H1 (cell line): ENCODE measurements around the gene SHC1. TPM values are rescaled to one million over a fixed set of nuclear protein-coding genes. Genes with fewer than 3 reads are reported as not detected.

Experiments used
- CTCF ChIA-PET: fragments of 300-600 bp; sonication (Branson Sonifier 250); formaldehyde crosslinking; loops from one replicate; lab custom pipeline; 2021; ENCODE audit not compliant: partially characterized antibody; lab: Charles Lee
- POLR2A ChIA-PET: fragments of 300-600 bp; sonication (Branson Sonifier 250); formaldehyde crosslinking; loops from one replicate; lab custom pipeline; 2021; ENCODE audit warnings: inconsistent platforms; ENCODE audit not compliant: partially characterized antibody; lab: Charles Lee
- DNase-seq, 2 experiments: peaks; one replicate each; pipeline versions ENCODE4 v3.0.0 to v3.0.0-alpha.2; 2010 to 2022; ENCODE audit warnings: low spot score in 2 of 2, low read depth in 1 of 2, mixed read lengths in 1 of 2
- FAIRE-seq: peaks from 2 replicates; lab custom pipeline; 2011; peaks lifted over from hg19 to GRCh38; lab: Jason Lieb, UNC
- H2AFZ ChIP-seq: 2 replicates; pipeline ENCODE4 v1.8.1; 2012; ENCODE audit warnings: low read length, inconsistent platforms
- H2AK5ac ChIP-seq: 2 replicates; pipeline ENCODE4 v1.6.1; 2013; ENCODE audit warnings: low read depth, low read length
- H2BK120ac ChIP-seq: replicated peaks from 2 replicates; pipeline ENCODE3; 2013; ENCODE audit warnings: low read depth, low read length, inconsistent platforms
- H2BK12ac ChIP-seq: 2 replicates; pipeline ENCODE4 v1.6.1; 2013; ENCODE audit warnings: low read depth, low read length
- H2BK15ac ChIP-seq: 2 replicates; pipeline ENCODE4 v1.6.1; 2013; ENCODE audit warnings: low read length
- H2BK20ac ChIP-seq: 2 replicates; pipeline ENCODE4 v1.6.1; 2013; ENCODE audit warnings: low read length
- H2BK5ac ChIP-seq: 2 replicates; pipeline ENCODE4 v1.6.1; 2013; ENCODE audit warnings: low read depth, low read length
- H3K14ac ChIP-seq: 2 replicates; pipeline ENCODE4 v1.6.1; 2013; ENCODE audit warnings: inconsistent platforms; ENCODE audit not compliant: insufficient read length
- H3K18ac ChIP-seq: 2 replicates; pipeline ENCODE4 v1.6.1; 2013; ENCODE audit warnings: low read length; ENCODE audit errors: extremely low read depth
- H3K23ac ChIP-seq: 2 replicates; pipeline ENCODE4 v1.6.1; 2013; ENCODE audit warnings: inconsistent platforms; ENCODE audit not compliant: insufficient read length
- H3K23me2 ChIP-seq: 2 replicates; pipeline ENCODE4 v1.6.1; 2013; ENCODE audit warnings: low read depth, low read length
- H3K27ac ChIP-seq: 2 replicates; pipeline ENCODE4 v1.6.1; 2011; ENCODE audit warnings: low read depth, low read length, inconsistent platforms
- H3K27me3 ChIP-seq, 4 experiments: replicated peaks in 1 of 4; 1 replicate in 1 of 4; 2 replicates in 3 of 4; pipeline versions ENCODE4 v1.6.1 to v1.8.1; 2011 to 2013; ENCODE audit warnings: low read length in 3 of 4, mild to moderate bottlenecking in 3 of 4, inconsistent platforms in 2 of 4, mixed read lengths in 2 of 4, moderate library complexity in 1 of 4; ENCODE audit not compliant: control insufficient read depth in 3 of 4, insufficient read depth in 3 of 4; ENCODE audit errors: extremely low read depth in 1 of 4
- H3K36me3 ChIP-seq, 4 experiments: 2 replicates each; pipeline versions ENCODE4 v1.6.1 to v1.8.1; 2011 to 2013; ENCODE audit warnings: mild to moderate bottlenecking in 4 of 4, low read length in 3 of 4, moderate library complexity in 2 of 4, control low read depth in 1 of 4, inconsistent platforms in 1 of 4; ENCODE audit not compliant: insufficient read depth in 4 of 4, control insufficient read depth in 2 of 4
- H3K4ac ChIP-seq: replicated peaks from 2 replicates; pipeline ENCODE3; 2013; ENCODE audit warnings: low read length, low read depth, mixed read lengths, inconsistent platforms; ENCODE audit not compliant: insufficient read length
- H3K4me1 ChIP-seq, 4 experiments: replicated peaks in 1 of 4; 1 replicate in 1 of 4; 2 replicates in 3 of 4; pipeline versions ENCODE4 v1.6.1 to v1.8.1; 2011 to 2013; ENCODE audit warnings: low read length in 3 of 4, inconsistent platforms in 2 of 4, mixed read lengths in 1 of 4; ENCODE audit not compliant: insufficient read depth in 4 of 4, control insufficient read depth in 3 of 4
- H3K4me2 ChIP-seq, 2 experiments: 2 replicates each; pipeline versions ENCODE4 v1.6.1 to v1.8.1; 2011 to 2013; ENCODE audit warnings: low read depth in 2 of 2, low read length in 2 of 2, control low read depth in 1 of 2, inconsistent platforms in 1 of 2, mild to moderate bottlenecking in 1 of 2; ENCODE audit not compliant: insufficient read depth in 1 of 2
- H3K4me3 ChIP-seq, 4 experiments: fragments of 200-600, 300-600 bp in 1 of 4; sonication (generic), shearing (Covaris generic), sonication (Bioruptor Twin) in 1 of 4; 2 replicates each; pipeline versions ENCODE4 v1.5.1 to v1.8.1; 2011 to 2016; ENCODE audit warnings: low read length in 4 of 4, low read depth in 3 of 4, control low read depth in 2 of 4, inconsistent platforms in 2 of 4, mild to moderate bottlenecking in 2 of 4, mixed read lengths in 1 of 4, moderate library complexity in 1 of 4; ENCODE audit not compliant: insufficient read depth in 2 of 4; ENCODE audit errors: extremely low read depth in 1 of 4
- H3K56ac ChIP-seq: replicated peaks from 2 replicates; pipeline ENCODE3; 2013; ENCODE audit warnings: low read depth, mild to moderate bottlenecking, mixed read lengths, low read length, inconsistent platforms; ENCODE audit not compliant: insufficient read length
- H3K79me1 ChIP-seq: 2 replicates; pipeline ENCODE4 v1.6.1; 2013; ENCODE audit warnings: low read depth, low read length, control low read depth
- H3K79me2 ChIP-seq, 2 experiments: 2 replicates each; pipeline versions ENCODE4 v1.6.1 to v1.8.1; 2012 to 2013; ENCODE audit warnings: low read length in 2 of 2, mild to moderate bottlenecking in 2 of 2, inconsistent platforms in 1 of 2; ENCODE audit not compliant: insufficient read depth in 2 of 2, control insufficient read depth in 1 of 2
- H3K9ac ChIP-seq, 4 experiments: replicated peaks in 1 of 4; 1 replicate in 1 of 4; 2 replicates in 3 of 4; pipeline versions ENCODE4 v1.6.1 to v1.8.1; 2011 to 2013; ENCODE audit warnings: low read depth in 3 of 4, low read length in 3 of 4, control low read depth in 2 of 4, mild to moderate bottlenecking in 2 of 4, moderate library complexity in 2 of 4, inconsistent platforms in 1 of 4; ENCODE audit errors: extremely low read depth in 1 of 4
- H3K9me3 ChIP-seq, 2 experiments: 2 replicates each; pipeline versions ENCODE4 v1.6.1 to v1.8.1; 2012 to 2013; ENCODE audit warnings: mild to moderate bottlenecking in 2 of 2, moderate library complexity in 2 of 2, control low read depth in 1 of 2, inconsistent platforms in 1 of 2, low read depth in 1 of 2, low read length in 1 of 2, mixed read lengths in 1 of 2; ENCODE audit not compliant: insufficient read depth in 2 of 2
- H4K20me1 ChIP-seq, 2 experiments: replicated peaks in 1 of 2; 2 replicates each; pipeline versions ENCODE3 to v1.8.1; 2011 to 2013; ENCODE audit warnings: inconsistent platforms in 2 of 2, low read length in 2 of 2, mild to moderate bottlenecking in 1 of 2; ENCODE audit not compliant: insufficient read depth in 2 of 2, control insufficient read depth in 1 of 2
- H4K5ac ChIP-seq: 2 replicates; pipeline ENCODE4 v1.6.1; 2013; ENCODE audit warnings: low read length, low read depth, mixed read lengths, inconsistent platforms; ENCODE audit not compliant: insufficient read length
- H4K8ac ChIP-seq: 2 replicates; pipeline ENCODE4 v1.8.0; 2013; ENCODE audit warnings: mild to moderate bottlenecking, moderate library complexity, low read length, inconsistent platforms; ENCODE audit not compliant: insufficient read depth; ENCODE audit errors: extremely low read depth
- H4K91ac ChIP-seq: replicated peaks from 2 replicates; pipeline ENCODE3; 2013; ENCODE audit warnings: low read length, mixed read lengths, inconsistent platforms; ENCODE audit not compliant: insufficient read length
- ASH2L ChIP-seq: fragments of 200-600, 300-600 bp; sonication (generic); IDR thresholded peaks from one replicate; pipeline ENCODE4 v1.7.1; 2017; ENCODE audit warnings: low read length
- JUND ChIP-seq: IDR thresholded peaks from 2 replicates; pipeline ENCODE4 v1.6.1; 2011; ENCODE audit warnings: mild to moderate bottlenecking, improper control_type of control experiment, low read length
- whole genome bisulfite sequencing, 2 experiments: shearing (Covaris generic) in 1 of 2; methylation state at CpG; one replicate each; pipeline versions ENCODE4 v1.1.6 to v1.1.7; 2013 to 2015; ENCODE audit warnings: low lambda C conversion rate in 2 of 2, mixed read lengths in 2 of 2, inconsistent platforms in 1 of 2, low coverage in 1 of 2, missing lambda C conversion rate in 1 of 2; ENCODE audit not compliant: insufficient replicate concordance in 2 of 2, insufficient coverage in 1 of 2, insufficient read length in 1 of 2; ENCODE audit errors: extremely low coverage in 1 of 2, missing lambda C conversion rate in 1 of 2; 5-methylcytosine and 5-hydroxymethylcytosine counted together
- polyA plus RNA-seq, 7 experiments: library from polyadenylated mRNA; depleted of rRNA in 3 of 7; stranded (reverse) in 5 of 7; unstranded in 2 of 7; fragments of >200 nt in 5 of 7; fragments of 200-250 nt in 2 of 7; gene quantifications; 1 replicate in 5 of 7; 2 replicates in 1 of 7; 4 replicates in 1 of 7; pipeline versions ENCODE4 v1.2.1 to v1.2.3, GENCODE V29; 2011 to 2013; ENCODE audit warnings: missing spikeins in 2 of 7, mixed read lengths in 2 of 7
- total RNA-seq: library from RNA; stranded (reverse); fragmentation: NEBNext Ultra II Directional; extraction: Animal tissue kit (Norgen Biotek cat#: 25700); gene quantifications from 2 replicates; pipeline ENCODE4 v1.2.1, GENCODE V29; 2021
- TF ChIP-seq, protein P1 (sequence below): IDR thresholded peaks from 2 replicates; pipeline ENCODE4 v1.6.1; 2012; ENCODE audit warnings: low read length, inconsistent platforms

The SHC1 gene
- total and polyA plus RNA-seq, 2 of the 8 experiments (the other 6 are each of a cell fraction or from before 2014, with no cell fraction given): 177 to 212 TPM

- Histone ChIP-seq H3K27me3 (no peaks in the 10 kb centered on the region; a peak in 1 of 7 replicates), H3K23ac (no peak overlapping the region), H2BK120ac (no peak overlapping the region), H3K4me3 (peak overlapping the region; percentile 50 to 84 (median 54)), H2AFZ (no peak overlapping the region), H3K4me1 (peaks cover 1 to 4% (median 3%) of the 10 kb centered on the region in 4 experiments; a peak in 6 of 7 replicates), H2BK5ac (no peak overlapping the region), H3K9me3 (no peaks in the 10 kb centered on the region), H4K8ac (peak overlapping the region; percentile 98), H3K79me1 (peaks cover 4% of the 10 kb centered on the region), H3K79me2 (peaks cover 0 to 18% of the 10 kb centered on the region in 2 experiments; a peak in 3 of 4 replicates), H3K14ac (no peak overlapping the region), H2BK20ac (no peak overlapping the region), H3K56ac (peak overlapping the region; percentile 5), H3K27ac (peak overlapping the region; percentile 99; the same call in 1 of the 2 replicates), H3K36me3 (peaks cover 18 to 44% (median 39%) of the 10 kb centered on the region in 4 experiments), H2BK12ac (no peak overlapping the region; the same call in 1 of the 2 replicates), H3K4me2 (peak overlapping the region; percentile 67 to 81), H4K5ac (peak overlapping the region; percentile 67), H3K9ac (peak overlapping the region; percentile 19 to 96 (median 94); a peak in 6 of 7 replicates), H3K18ac (peak overlapping the region; percentile 28; the same call in 1 of the 2 replicates), H4K91ac (no peak overlapping the region), H4K20me1 (peaks cover 0 to 8% of the 10 kb centered on the region in 2 experiments), H3K23me2 (no peaks in the 10 kb centered on the region), H2BK15ac (no peak overlapping the region), H2AK5ac (no peak overlapping the region), H3K4ac (no peak overlapping the region)
- ChIA-PET CTCF (interaction anchor here (1.0 to 8.2 kb wide), 8 partner anchors 22 to 98 kb away, joined by 3 to 113 read pairs (median 3); partner anchors contain the start of gene LENEP), POLR2A (interaction anchor here (1.2 to 42.8 kb wide), 8 partner anchors 3 to 354 kb away, joined by 3 to 662 read pairs (median 4); partner anchors contain the start of genes CKS1B, FLAD1, LENEP and PBXIP1)
- DNase-seq (no peak), FAIRE-seq (no peak)
- 22% methylated on average over 25 of the region's 25 CpGs; no CpG with 5 or more reads in 1 of the 2 experiments for WGBS, 2 experiments
- TF ChIP-seq JUND: no peak
- TF ChIP-seq, protein P1, sequence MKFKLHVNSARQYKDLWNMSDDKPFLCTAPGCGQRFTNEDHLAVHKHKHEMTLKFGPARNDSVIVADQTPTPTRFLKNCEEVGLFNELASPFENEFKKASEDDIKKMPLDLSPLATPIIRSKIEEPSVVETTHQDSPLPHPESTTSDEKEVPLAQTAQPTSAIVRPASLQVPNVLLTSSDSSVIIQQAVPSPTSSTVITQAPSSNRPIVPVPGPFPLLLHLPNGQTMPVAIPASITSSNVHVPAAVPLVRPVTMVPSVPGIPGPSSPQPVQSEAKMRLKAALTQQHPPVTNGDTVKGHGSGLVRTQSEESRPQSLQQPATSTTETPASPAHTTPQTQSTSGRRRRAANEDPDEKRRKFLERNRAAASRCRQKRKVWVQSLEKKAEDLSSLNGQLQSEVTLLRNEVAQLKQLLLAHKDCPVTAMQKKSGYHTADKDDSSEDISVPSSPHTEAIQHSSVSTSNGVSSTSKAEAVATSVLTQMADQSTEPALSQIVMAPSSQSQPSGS: peak; percentile 20; the same call in 1 of the 2 replicates
- peak; percentile 9 for TF ChIP-seq ASH2L
Measured at GRCh38 chr1:154962156-154962749, 8.3 kb downstream of the SHC1 start.
